ENCODE measurements around the gene AWAT1.

Gene AWAT1

GRCh38 chrX:70289168-70289792, 54.8 kb downstream of the AWAT1 start:
- no peak for TF ChIP-seq RARB (CRISPR knock-in tag; IDR thresholded peaks at IDR 0.05)
- TF ChIP-seq ARNTL (CRISPR knock-in tag; IDR thresholded peaks at IDR 0.05; ENCODE audit: borderline replicate concordance, low read depth): no peak
- TF ChIP-seq ZFP3 (CRISPR knock-in tag; IDR thresholded peaks at IDR 0.05): no peak
- no peak for TF ChIP-seq CREB5 (CRISPR knock-in tag; IDR thresholded peaks at IDR 0.05; ENCODE audit: low read depth)
- no peak for TF ChIP-seq TSHZ2 (CRISPR knock-in tag; IDR thresholded peaks at IDR 0.05)
- TF ChIP-seq ZC3H10 (CRISPR knock-in tag; IDR thresholded peaks at IDR 0.05): no peak
- TF ChIP-seq ZNF70 (CRISPR knock-in tag; IDR thresholded peaks at IDR 0.05): peak; percentile 94
- TF ChIP-seq ZNF8 (CRISPR knock-in tag; IDR thresholded peaks at IDR 0.05): no peak
- no peak; the same call in 1 of the 3 replicates for ATAC-seq

Measured in SK-N-SH treated with all-trans-retinoic acid at 6 μM for 48 hours (cell line).